HCT116 (cell line): ENCODE data around the gene IPCEF1. TPM values are rescaled to one million over a fixed set of nuclear protein-coding genes. Genes with fewer than 3 reads are reported as not detected.

ENCODE experiments used
- ATAC-seq: fragments of 200-7000 bp; cut with Tn5 transposase; 2 replicates; pipeline ENCODE4 v1.9.1; 2020; ENCODE audit warnings: mild to moderate bottlenecking, moderate library complexity
- BruUV-seq: library from RNA; stranded (reverse); fragments of 400-500 nt; replicated peaks from 2 replicates; lab custom pipeline; 2021; lab: Mats Ljungman, UMichigan
- CTCF ChIA-PET: fragments of 300-600 bp; sonication (Branson Sonifier 250); formaldehyde crosslinking; loops from one replicate; lab custom pipeline; 2021; ENCODE audit warnings: antibody characterized with exemption; lab: Charles Lee
- POLR2A ChIA-PET: fragments of 300-600, 350-600 bp; sonication (Branson Sonifier 250); formaldehyde crosslinking; loops from one replicate; lab custom pipeline; 2021; ENCODE audit warnings: antibody characterized with exemption; lab: Charles Lee
- RAD21 ChIA-PET, 2 experiments: fragments of 300-600 bp; sonication (Branson Sonifier 250); formaldehyde crosslinking; loops; one replicate each; lab custom pipeline; 2023; ENCODE audit warnings: low total read pairs in 2 of 2; ENCODE audit not compliant: uncharacterized antibody in 2 of 2, unreplicated experiment in 2 of 2, low non-redundant PET in 1 of 2; lab: Charles Lee
- DNase-seq: peaks from one replicate; pipeline ENCODE4 v3.0.0-alpha.2; 2010; ENCODE audit warnings: low read depth, low spot score
- H2AFZ ChIP-seq: fragments of 200-600 bp; shearing (Covaris generic), sonication (generic); 2 replicates; pipeline ENCODE4 v1.6.1; 2017; ENCODE audit warnings: low read depth, mixed run types, mixed read lengths, antibody characterized with exemption, low read length; ENCODE audit not compliant: poor library complexity, severe bottlenecking
- H3K27ac ChIP-seq: 2 replicates; pipeline ENCODE4 v1.5.1; 2012; ENCODE audit warnings: low read depth, low read length
- H3K27me3 ChIP-seq: fragments of 200-600 bp; sonication (generic); 2 replicates; pipeline ENCODE4 v1.6.1; 2016; ENCODE audit warnings: mixed run types, low read length, mixed read lengths; ENCODE audit not compliant: insufficient read depth
- H3K36me3 ChIP-seq, 2 experiments: fragments of 200-500 bp in 1 of 2; fragments of 200-600 bp in 1 of 2; sonication (Bioruptor generic) in 1 of 2; sonication (generic) in 1 of 2; 2 replicates each; pipeline versions ENCODE4 v1.5.1 to v1.6.1; 2014 to 2016; ENCODE audit warnings: low read length in 2 of 2, inconsistent platforms in 1 of 2, mixed read lengths in 1 of 2, mixed run types in 1 of 2; ENCODE audit not compliant: insufficient read depth in 2 of 2, control insufficient read depth in 1 of 2
- H3K4me1 ChIP-seq, 2 experiments: fragments of 200-600 bp in 1 of 2; sonication (generic) in 1 of 2; 2 replicates each; pipeline versions ENCODE4 v1.5.1 to v1.6.1; 2012 to 2017; ENCODE audit warnings: low read length in 2 of 2, inconsistent platforms in 1 of 2, mild to moderate bottlenecking in 1 of 2, mixed read lengths in 1 of 2, mixed run types in 1 of 2, moderate library complexity in 1 of 2; ENCODE audit not compliant: insufficient read depth in 2 of 2, control insufficient read depth in 1 of 2
- H3K4me2 ChIP-seq: fragments of 200-600 bp; sonication (generic); 2 replicates; pipeline ENCODE4 v1.6.1; 2017; ENCODE audit warnings: mixed run types, low read length, mixed read lengths
- H3K4me3 ChIP-seq, 2 experiments: fragments of 200-600 bp in 1 of 2; sonication (generic) in 1 of 2; replicated peaks in 1 of 2; 2 replicates each; pipeline ENCODE4 v1.5.1; 2011 to 2016; ENCODE audit warnings: low read length in 2 of 2, control low read depth in 1 of 2, low read depth in 1 of 2, mild to moderate bottlenecking in 1 of 2, mixed read lengths in 1 of 2, mixed run types in 1 of 2
- H3K79me2 ChIP-seq: fragments of 200-600 bp; sonication (generic); 2 replicates; pipeline ENCODE4 v1.6.1; 2017; ENCODE audit warnings: mild to moderate bottlenecking, mixed run types, low read length, moderate library complexity, mixed read lengths; ENCODE audit not compliant: insufficient read depth
- H3K9ac ChIP-seq: fragments of 200-600 bp; sonication (generic); 2 replicates; pipeline ENCODE4 v1.6.1; 2016; ENCODE audit warnings: low read length, mixed read lengths
- H3K9me2 ChIP-seq: fragments of 200-600 bp; sonication (generic), shearing (Covaris generic); 2 replicates; pipeline ENCODE4 v1.6.1; 2017; ENCODE audit warnings: mixed run types, mild to moderate bottlenecking, moderate library complexity; ENCODE audit not compliant: insufficient read depth
- H3K9me3 ChIP-seq, 2 experiments: fragments of 200-500 bp in 1 of 2; fragments of 200-600 bp in 1 of 2; sonication (Bioruptor generic) in 1 of 2; sonication (generic) in 1 of 2; 2 replicates each; pipeline ENCODE4 v1.6.1; 2014 to 2017; ENCODE audit warnings: low read length in 2 of 2, mixed read lengths in 2 of 2, inconsistent platforms in 1 of 2, low read depth in 1 of 2, mild to moderate bottlenecking in 1 of 2, mixed run types in 1 of 2, moderate library complexity in 1 of 2; ENCODE audit not compliant: control insufficient read depth in 1 of 2, insufficient read depth in 1 of 2
- H4K20me1 ChIP-seq: fragments of 200-600 bp; sonication (generic), shearing (Covaris generic); 2 replicates; pipeline ENCODE4 v1.6.1; 2017; ENCODE audit warnings: mixed run types, mild to moderate bottlenecking, moderate library complexity; ENCODE audit not compliant: insufficient read depth
- ATF3 ChIP-seq: IDR thresholded peaks from 2 replicates; pipeline ENCODE4 v1.6.1; 2012
- CEBPB ChIP-seq: IDR thresholded peaks from 2 replicates; pipeline ENCODE4 v1.6.1; 2012; ENCODE audit warnings: low read depth
- EGR1 ChIP-seq: IDR thresholded peaks from 2 replicates; pipeline ENCODE4 v1.6.1; 2012; ENCODE audit warnings: low read depth
- ELF1 ChIP-seq: IDR thresholded peaks from 2 replicates; pipeline ENCODE4 v1.6.1; 2012; ENCODE audit warnings: low read depth, borderline replicate concordance
- EZH2 ChIP-seq: fragments of 200-600 bp; sonication (generic); IDR thresholded peaks from 2 replicates; pipeline ENCODE4 v1.6.1; 2017; ENCODE audit warnings: antibody characterized with exemption, mixed run types
- JUND ChIP-seq: IDR thresholded peaks from 2 replicates; pipeline ENCODE4 v1.6.1; 2012
- MAX ChIP-seq: IDR thresholded peaks from 2 replicates; pipeline ENCODE4 v1.6.1; 2012
- RAD21 ChIP-seq: IDR thresholded peaks from 2 replicates; pipeline ENCODE4 v1.6.1; 2012; ENCODE audit warnings: low read depth, mild to moderate bottlenecking
- SIN3A ChIP-seq: IDR thresholded peaks from 2 replicates; pipeline ENCODE4 v1.6.1; 2012; ENCODE audit warnings: low read depth
- SRF ChIP-seq: IDR thresholded peaks from 2 replicates; pipeline ENCODE4 v1.6.1; 2012; ENCODE audit warnings: low read depth
- TCF7L2 ChIP-seq: IDR thresholded peaks from 2 replicates; pipeline ENCODE4 v1.7.0; 2011; ENCODE audit warnings: borderline replicate concordance, inconsistent platforms; ENCODE audit not compliant: insufficient read depth, insufficient read length; ENCODE audit errors: extremely low read depth
- YY1 ChIP-seq: IDR thresholded peaks from 2 replicates; pipeline ENCODE4 v1.6.1; 2011; ENCODE audit warnings: low read length, low read depth, moderate library complexity, mild to moderate bottlenecking; ENCODE audit not compliant: insufficient replicate concordance; ENCODE audit errors: extremely low read depth
- ZFX ChIP-seq: fragments of 450-650 bp; IDR thresholded peaks from 2 replicates; pipeline ENCODE4 v1.6.1; 2017
- ZNF274 ChIP-seq: fragments of 200-500 bp; sonication (Bioruptor generic); IDR thresholded peaks from 2 replicates; pipeline ENCODE4 v1.6.1; 2014; ENCODE audit warnings: mild to moderate bottlenecking, low read depth, low read length, inconsistent platforms
- intact Hi-C: fragments of 100-400 bp; cut with micrococcal nuclease; formaldehyde crosslinking; loops from 2 replicates; pipeline ENCODE4 v1.10.0; 2022
- total RNA-seq: library from RNA; stranded (reverse); gene quantifications from one replicate; pipeline ENCODE4 v1.2.1, GENCODE V29; 2021; ENCODE audit not compliant: unreplicated experiment
- TF ChIP-seq, protein P1 (sequence below): IDR thresholded peaks from 2 replicates; pipeline ENCODE4 v1.6.1; 2011; ENCODE audit warnings: mild to moderate bottlenecking, low read length, moderate library complexity; ENCODE audit not compliant: insufficient replicate concordance; ENCODE audit errors: extremely low read depth
- TF ChIP-seq, protein P2 (sequence below), 3 experiments: fragments of 200-600 bp in 1 of 3; sonication (generic) in 1 of 3; IDR thresholded peaks in 2 of 3; conservative IDR thresholded peaks in 1 of 3; 2 replicates each; pipeline ENCODE4 v1.5.1; 2012 to 2017; ENCODE audit warnings: low read depth in 2 of 3, low read length in 2 of 3, antibody characterized with exemption in 1 of 3, borderline replicate concordance in 1 of 3, control low read depth in 1 of 3, mild to moderate bottlenecking in 1 of 3, mixed read lengths in 1 of 3, mixed run types in 1 of 3, moderate library complexity in 1 of 3; ENCODE audit not compliant: insufficient read depth in 1 of 3
- TF ChIP-seq, protein P3 (sequence below): IDR thresholded peaks from 2 replicates; pipeline ENCODE4 v1.6.1; 2012; ENCODE audit warnings: low read depth

IPCEF1 gene
- total RNA-seq, 1 experiment from 2014 or later: 0.32 TPM

- Histone ChIP-seq H2AFZ (no peak overlapping the region), H4K20me1 (no peaks in the 10 kb centered on the region), H3K4me1 (no peaks in the 10 kb centered on the region), H3K27ac (no peak overlapping the region), H3K27me3 (no peaks in the 10 kb centered on the region), H3K9ac (no peak overlapping the region), H3K4me2 (no peak overlapping the region), H3K4me3 (no peak overlapping the region), H3K9me2 (no peaks in the 10 kb centered on the region; the same call in 1 of the 2 replicates), H3K9me3 (no peaks in the 10 kb centered on the region), H3K36me3 (no peaks in the 10 kb centered on the region), H3K79me2 (no peaks in the 10 kb centered on the region)
- ATAC-seq: no peak
- DNase-seq: no peak
- intact Hi-C loops: no loop called here
- BruUV-seq: no TSS peak
- CTCF ChIA-PET: no interaction called here
- RAD21 ChIA-PET: no interaction called here
- no peak for TF ChIP-seq YY1
- TF ChIP-seq, protein P1, sequence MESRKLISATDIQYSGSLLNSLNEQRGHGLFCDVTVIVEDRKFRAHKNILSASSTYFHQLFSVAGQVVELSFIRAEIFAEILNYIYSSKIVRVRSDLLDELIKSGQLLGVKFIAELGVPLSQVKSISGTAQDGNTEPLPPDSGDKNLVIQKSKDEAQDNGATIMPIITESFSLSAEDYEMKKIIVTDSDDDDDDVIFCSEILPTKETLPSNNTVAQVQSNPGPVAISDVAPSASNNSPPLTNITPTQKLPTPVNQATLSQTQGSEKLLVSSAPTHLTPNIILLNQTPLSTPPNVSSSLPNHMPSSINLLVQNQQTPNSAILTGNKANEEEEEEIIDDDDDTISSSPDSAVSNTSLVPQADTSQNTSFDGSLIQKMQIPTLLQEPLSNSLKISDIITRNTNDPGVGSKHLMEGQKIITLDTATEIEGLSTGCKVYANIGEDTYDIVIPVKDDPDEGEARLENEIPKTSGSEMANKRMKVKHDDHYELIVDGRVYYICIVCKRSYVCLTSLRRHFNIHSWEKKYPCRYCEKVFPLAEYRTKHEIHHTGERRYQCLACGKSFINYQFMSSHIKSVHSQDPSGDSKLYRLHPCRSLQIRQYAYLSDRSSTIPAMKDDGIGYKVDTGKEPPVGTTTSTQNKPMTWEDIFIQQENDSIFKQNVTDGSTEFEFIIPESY: no peak
- TF ChIP-seq JUND: no peak
- no peak for TF ChIP-seq ZNF274
- TF ChIP-seq ELF1: no peak
- TF ChIP-seq MAX: no peak
- no peak for TF ChIP-seq EZH2
- TF ChIP-seq SRF: no peak
- no peak for TF ChIP-seq SIN3A
- no peak for TF ChIP-seq EGR1
- no peak for TF ChIP-seq ATF3
- TF ChIP-seq TCF7L2: no peak
- TF ChIP-seq RAD21: no peak
- TF ChIP-seq CEBPB: no peak
- TF ChIP-seq, protein P2, sequence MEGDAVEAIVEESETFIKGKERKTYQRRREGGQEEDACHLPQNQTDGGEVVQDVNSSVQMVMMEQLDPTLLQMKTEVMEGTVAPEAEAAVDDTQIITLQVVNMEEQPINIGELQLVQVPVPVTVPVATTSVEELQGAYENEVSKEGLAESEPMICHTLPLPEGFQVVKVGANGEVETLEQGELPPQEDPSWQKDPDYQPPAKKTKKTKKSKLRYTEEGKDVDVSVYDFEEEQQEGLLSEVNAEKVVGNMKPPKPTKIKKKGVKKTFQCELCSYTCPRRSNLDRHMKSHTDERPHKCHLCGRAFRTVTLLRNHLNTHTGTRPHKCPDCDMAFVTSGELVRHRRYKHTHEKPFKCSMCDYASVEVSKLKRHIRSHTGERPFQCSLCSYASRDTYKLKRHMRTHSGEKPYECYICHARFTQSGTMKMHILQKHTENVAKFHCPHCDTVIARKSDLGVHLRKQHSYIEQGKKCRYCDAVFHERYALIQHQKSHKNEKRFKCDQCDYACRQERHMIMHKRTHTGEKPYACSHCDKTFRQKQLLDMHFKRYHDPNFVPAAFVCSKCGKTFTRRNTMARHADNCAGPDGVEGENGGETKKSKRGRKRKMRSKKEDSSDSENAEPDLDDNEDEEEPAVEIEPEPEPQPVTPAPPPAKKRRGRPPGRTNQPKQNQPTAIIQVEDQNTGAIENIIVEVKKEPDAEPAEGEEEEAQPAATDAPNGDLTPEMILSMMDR (IDR thresholded peaks at IDR 0.05 in 2 of 3, conservative IDR thresholded peaks at IDR 0.05 in 1 of 3; ENCODE audit: borderline replicate concordance in 1 of 3, insufficient read depth in 1 of 3, low read depth in 2 of 3, low read length in 2 of 3): no peak
- TF ChIP-seq, protein P3, sequence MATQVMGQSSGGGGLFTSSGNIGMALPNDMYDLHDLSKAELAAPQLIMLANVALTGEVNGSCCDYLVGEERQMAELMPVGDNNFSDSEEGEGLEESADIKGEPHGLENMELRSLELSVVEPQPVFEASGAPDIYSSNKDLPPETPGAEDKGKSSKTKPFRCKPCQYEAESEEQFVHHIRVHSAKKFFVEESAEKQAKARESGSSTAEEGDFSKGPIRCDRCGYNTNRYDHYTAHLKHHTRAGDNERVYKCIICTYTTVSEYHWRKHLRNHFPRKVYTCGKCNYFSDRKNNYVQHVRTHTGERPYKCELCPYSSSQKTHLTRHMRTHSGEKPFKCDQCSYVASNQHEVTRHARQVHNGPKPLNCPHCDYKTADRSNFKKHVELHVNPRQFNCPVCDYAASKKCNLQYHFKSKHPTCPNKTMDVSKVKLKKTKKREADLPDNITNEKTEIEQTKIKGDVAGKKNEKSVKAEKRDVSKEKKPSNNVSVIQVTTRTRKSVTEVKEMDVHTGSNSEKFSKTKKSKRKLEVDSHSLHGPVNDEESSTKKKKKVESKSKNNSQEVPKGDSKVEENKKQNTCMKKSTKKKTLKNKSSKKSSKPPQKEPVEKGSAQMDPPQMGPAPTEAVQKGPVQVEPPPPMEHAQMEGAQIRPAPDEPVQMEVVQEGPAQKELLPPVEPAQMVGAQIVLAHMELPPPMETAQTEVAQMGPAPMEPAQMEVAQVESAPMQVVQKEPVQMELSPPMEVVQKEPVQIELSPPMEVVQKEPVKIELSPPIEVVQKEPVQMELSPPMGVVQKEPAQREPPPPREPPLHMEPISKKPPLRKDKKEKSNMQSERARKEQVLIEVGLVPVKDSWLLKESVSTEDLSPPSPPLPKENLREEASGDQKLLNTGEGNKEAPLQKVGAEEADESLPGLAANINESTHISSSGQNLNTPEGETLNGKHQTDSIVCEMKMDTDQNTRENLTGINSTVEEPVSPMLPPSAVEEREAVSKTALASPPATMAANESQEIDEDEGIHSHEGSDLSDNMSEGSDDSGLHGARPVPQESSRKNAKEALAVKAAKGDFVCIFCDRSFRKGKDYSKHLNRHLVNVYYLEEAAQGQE: no peak
- TF ChIP-seq ZFX: no peak
- POLR2A ChIA-PET: no interaction called here
Measured at GRCh38 chr6:154353626-154354025, 3.0 kb downstream of the IPCEF1 start.
